Smooth muscle cell (in vitro differentiated cells): ENCODE results near the gene KANK3. TPM values are rescaled to one million over a fixed set of nuclear protein-coding genes. Genes with fewer than 3 reads are reported as not detected.

Experiments
- DNase-seq: peaks from one replicate; lab custom pipeline; 2025; ENCODE audit not compliant: unreplicated experiment; lab: John Stamatoyannopoulos, UW
- H2AFZ ChIP-seq: fragments of 200-600 bp; sonication (generic); 2 replicates; pipeline ENCODE4 v1.6.0; 2016; ENCODE audit warnings: antibody characterized with exemption, low read depth, mild to moderate bottlenecking
- H3F3A ChIP-seq: fragments of 200-600 bp; sonication (generic); 2 replicates; pipeline ENCODE4 v1.6.0; 2017; ENCODE audit warnings: antibody characterized with exemption, low read depth
- H3K27ac ChIP-seq: fragments of 200-600 bp; sonication (generic); 2 replicates; pipeline ENCODE4 v1.5.1; 2016; ENCODE audit warnings: low read depth, mild to moderate bottlenecking
- H3K27me3 ChIP-seq: fragments of 200-600 bp; sonication (generic); 2 replicates; pipeline ENCODE4 v1.6.1; 2016; ENCODE audit warnings: low read depth, mild to moderate bottlenecking
- H3K36me3 ChIP-seq: fragments of 200-600 bp; sonication (generic); 2 replicates; pipeline ENCODE4 v1.5.1; 2016; ENCODE audit warnings: low read depth
- H3K4me1 ChIP-seq: fragments of 200-600 bp; sonication (generic); 2 replicates; pipeline ENCODE4 v1.5.1; 2016; ENCODE audit warnings: low read depth
- H3K4me2 ChIP-seq: fragments of 200-600 bp; sonication (generic); 2 replicates; pipeline ENCODE4 v1.6.0; 2016; ENCODE audit warnings: mild to moderate bottlenecking
- H3K4me3 ChIP-seq: fragments of 200-600 bp; sonication (generic); 2 replicates; pipeline ENCODE4 v1.5.1; 2016; ENCODE audit warnings: mild to moderate bottlenecking
- H3K79me2 ChIP-seq: fragments of 200-600 bp; sonication (generic); 2 replicates; pipeline ENCODE4 v1.6.0; 2016; ENCODE audit warnings: low read depth, mild to moderate bottlenecking
- H3K9ac ChIP-seq: fragments of 200-600 bp; sonication (generic); 2 replicates; pipeline ENCODE4 v1.6.0; 2016; ENCODE audit warnings: low read depth
- H3K9me3 ChIP-seq: fragments of 200-600 bp; sonication (generic); replicated peaks from 2 replicates; pipeline ENCODE4 v1.5.1; 2016; ENCODE audit warnings: low read depth
- H4K20me1 ChIP-seq: fragments of 200-600 bp; sonication (generic); 2 replicates; pipeline ENCODE4 v1.6.0; 2016; ENCODE audit warnings: low read depth
- WGBS: methylation state at CpG from one replicate; pipeline ENCODE4 v1.1.7; 2016; ENCODE audit warnings: low lambda C conversion rate; 5-methylcytosine and 5-hydroxymethylcytosine counted together
- polyA plus RNA-seq: library from polyadenylated mRNA; unstranded; fragments of >200 nt; fragmentation: Nextera tagmentation; extraction: Ambion mirVana; gene quantifications from 2 replicates; pipeline ENCODE4 v1.2.1, GENCODE V29; 2016
- total RNA-seq: library from RNA; depleted of rRNA; stranded (reverse); fragments of >200 nt; gene quantifications from 2 replicates; pipeline ENCODE4 v1.2.3, GENCODE V29; 2014
- TF ChIP-seq, protein P1 (sequence below): fragments of 200-600 bp; sonication (generic); IDR thresholded peaks from 2 replicates; pipeline ENCODE4 v1.5.1; 2017; ENCODE audit warnings: borderline replicate concordance, mild to moderate bottlenecking, antibody characterized with exemption; ENCODE audit not compliant: insufficient read depth, poor library complexity, severe bottlenecking

KANK3 gene
- total and polyA plus RNA-seq, 2 experiments from 2014 or later = 0.40 to 1.3 TPM

DNA sequence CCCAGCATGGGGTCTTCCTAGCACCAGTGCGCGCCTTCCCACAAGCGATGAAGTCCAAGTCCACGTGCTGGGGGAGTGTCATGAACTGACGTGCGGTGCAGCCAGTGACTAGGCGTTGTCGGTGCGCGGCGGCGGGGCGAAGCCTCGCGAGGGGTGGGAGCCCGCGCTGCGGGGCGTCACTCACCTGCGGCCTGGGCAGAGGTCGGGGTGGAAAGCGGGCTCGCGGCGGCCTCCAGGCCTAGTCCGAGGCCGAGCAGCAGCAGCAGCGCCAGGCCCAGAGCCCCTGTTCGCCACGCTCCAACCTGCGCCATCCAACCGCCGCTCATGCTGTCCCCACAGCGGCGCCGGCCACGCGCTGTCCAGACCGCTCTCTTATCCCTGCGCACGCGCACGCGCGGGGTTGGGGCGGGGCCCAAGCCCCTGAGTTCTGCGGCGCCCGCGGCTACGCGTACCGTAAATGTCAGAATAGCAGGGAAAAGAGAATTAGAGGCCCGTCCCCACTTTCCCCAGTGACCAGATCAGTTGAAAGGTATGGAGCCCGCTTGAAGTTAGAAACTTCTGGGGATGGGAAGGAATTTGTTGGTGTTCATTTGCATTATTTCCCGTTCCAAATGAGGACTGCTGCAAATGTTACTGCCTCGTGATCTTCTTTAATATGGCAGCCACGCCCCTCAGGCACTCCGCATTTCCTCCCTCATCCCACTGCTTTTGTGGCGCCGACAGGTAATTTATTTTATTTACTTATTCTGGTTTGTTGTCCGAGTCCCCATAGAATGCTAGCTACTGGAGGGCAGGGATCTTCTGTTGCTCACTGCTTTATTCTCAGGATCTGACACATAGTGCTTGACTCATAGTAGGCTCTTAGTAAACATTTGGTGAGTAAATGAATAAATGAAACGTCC lies 34.8 kb downstream of the KANK3 start, which contains the start of gene CD320:
Gene CD320 (minus strand): TSS at position 394 of the 902 bp plus-strand sequence. CDS start 68 bp downstream, at position 326.
- H3K4me2 ChIP-seq = peak within 1 kb of the TSS; percentile 95
- no peaks in the 10 kb centered on the region for H3K36me3 ChIP-seq
- H2AFZ ChIP-seq = peak within 1 kb of the TSS; percentile 40
- no peaks in the 10 kb centered on the region for H3K27me3 ChIP-seq
- peaks cover 14% of the 10 kb centered on the region for H3K4me1 ChIP-seq
- DNase-seq = peak; percentile 83
- TF ChIP-seq, protein P1, sequence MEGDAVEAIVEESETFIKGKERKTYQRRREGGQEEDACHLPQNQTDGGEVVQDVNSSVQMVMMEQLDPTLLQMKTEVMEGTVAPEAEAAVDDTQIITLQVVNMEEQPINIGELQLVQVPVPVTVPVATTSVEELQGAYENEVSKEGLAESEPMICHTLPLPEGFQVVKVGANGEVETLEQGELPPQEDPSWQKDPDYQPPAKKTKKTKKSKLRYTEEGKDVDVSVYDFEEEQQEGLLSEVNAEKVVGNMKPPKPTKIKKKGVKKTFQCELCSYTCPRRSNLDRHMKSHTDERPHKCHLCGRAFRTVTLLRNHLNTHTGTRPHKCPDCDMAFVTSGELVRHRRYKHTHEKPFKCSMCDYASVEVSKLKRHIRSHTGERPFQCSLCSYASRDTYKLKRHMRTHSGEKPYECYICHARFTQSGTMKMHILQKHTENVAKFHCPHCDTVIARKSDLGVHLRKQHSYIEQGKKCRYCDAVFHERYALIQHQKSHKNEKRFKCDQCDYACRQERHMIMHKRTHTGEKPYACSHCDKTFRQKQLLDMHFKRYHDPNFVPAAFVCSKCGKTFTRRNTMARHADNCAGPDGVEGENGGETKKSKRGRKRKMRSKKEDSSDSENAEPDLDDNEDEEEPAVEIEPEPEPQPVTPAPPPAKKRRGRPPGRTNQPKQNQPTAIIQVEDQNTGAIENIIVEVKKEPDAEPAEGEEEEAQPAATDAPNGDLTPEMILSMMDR = no peak
- peak within 1 kb of the TSS; percentile 33 for H3K9ac ChIP-seq
- H3K9me3 ChIP-seq = no peaks in the 10 kb centered on the region
- H3K27ac ChIP-seq = peak within 1 kb of the TSS; percentile 26
- H3F3A ChIP-seq = no peaks in the 10 kb centered on the region
- 2% methylated on average over 63 of the region's 63 CpGs for WGBS
- no peaks in the 10 kb centered on the region for H4K20me1 ChIP-seq
- no peaks in the 10 kb centered on the region for H3K79me2 ChIP-seq
- H3K4me3 ChIP-seq = peak within 1 kb of the TSS; percentile 49

DNA sequence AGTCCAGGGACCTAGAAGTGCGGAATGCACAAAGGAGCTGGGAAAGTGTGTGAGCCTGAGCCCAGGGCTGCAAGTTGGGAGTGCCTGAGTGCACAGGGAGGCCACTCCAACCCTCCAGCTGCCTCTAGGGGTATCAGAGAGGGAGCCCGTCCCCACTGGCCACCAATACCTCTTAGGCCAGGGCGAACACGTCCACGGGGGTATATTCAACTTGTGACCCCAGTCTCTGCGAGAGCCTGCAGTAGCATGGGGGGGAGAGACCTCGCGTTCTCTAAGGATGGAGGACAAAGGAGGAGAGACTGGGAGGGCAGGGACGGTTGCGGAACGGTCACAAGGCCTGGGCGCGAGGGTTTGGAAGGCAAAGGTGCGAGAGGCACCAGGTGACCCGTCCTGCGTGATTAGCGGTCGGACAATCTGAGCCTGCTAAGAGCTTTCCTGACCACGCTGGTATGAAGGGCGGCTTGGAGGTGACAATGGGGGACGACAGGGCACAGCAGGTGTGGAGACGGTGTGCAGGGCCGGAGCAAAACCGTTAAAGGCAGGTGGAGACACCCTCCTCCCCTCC lies 35.6 kb downstream of the KANK3 start:
- Histone ChIP-seq H3K4me2 (peak overlapping the region; percentile 95), H3K9me3 (no peaks in the 10 kb centered on the region), H3K79me2 (no peaks in the 10 kb centered on the region), H3K27ac (no peak overlapping the region), H3K27me3 (no peaks in the 10 kb centered on the region), H3K4me1 (peaks cover 14% of the 10 kb centered on the region), H3F3A (no peaks in the 10 kb centered on the region), H3K4me3 (peak overlapping the region; percentile 49), H3K36me3 (no peaks in the 10 kb centered on the region), H4K20me1 (no peaks in the 10 kb centered on the region), H2AFZ (no peak overlapping the region), H3K9ac (no peak overlapping the region)
- 10% methylated on average over 24 of the region's 24 CpGs for WGBS
- TF ChIP-seq, protein P1 = no peak
- no peak for DNase-seq

GRCh38 chr19:8306235-8307054 lies 36.6 kb downstream of the KANK3 start:
- peaks cover 14% of the 10 kb centered on the region for H3K4me1 ChIP-seq
- H3K36me3 ChIP-seq = no peaks in the 10 kb centered on the region
- TF ChIP-seq, protein P1 = no peak
- H3K27ac ChIP-seq = no peak overlapping the region
- no peak overlapping the region for H3K4me3 ChIP-seq
- WGBS = 94% methylated on average over 17 of the region's 17 CpGs
- H3K9me3 ChIP-seq = no peaks in the 10 kb centered on the region
- no peak for DNase-seq
- no peaks in the 10 kb centered on the region for H3F3A ChIP-seq
- no peaks in the 10 kb centered on the region for H3K79me2 ChIP-seq
- H3K9ac ChIP-seq = no peak overlapping the region
- H3K4me2 ChIP-seq = no peak overlapping the region
- H2AFZ ChIP-seq = no peak overlapping the region
- no peaks in the 10 kb centered on the region for H4K20me1 ChIP-seq
- no peaks in the 10 kb centered on the region for H3K27me3 ChIP-seq
